K562 (cell line): ENCODE data around the gene ANKH. TPM values are rescaled to one million over a fixed set of nuclear protein-coding genes. Genes with fewer than 3 reads are reported as not detected.

Experiments used
- ATAC-seq: fragments of 200-7000 bp; cut with Tn5 transposase; 3 replicates; pipeline ENCODE4 v1.9.1; 2020; ENCODE audit warnings: moderate library complexity
- BruUV-seq: library from RNA; stranded (reverse); fragments of 400-500 nt; replicated peaks from 2 replicates; lab custom pipeline; 2021; lab: Mats Ljungman, UMichigan
- CTCF ChIA-PET: fragments of 300-600 bp; formaldehyde crosslinking; extraction: SDS; loops from one replicate; lab custom pipeline; 2021; ENCODE audit warnings: low intra/inter-chr PET ratio; lab: Yijun Ruan, JAX
- POLR2A ChIA-PET: fragments of 300-600, 350-650 bp; sonication (Branson Sonifier 250); formaldehyde crosslinking; extraction: SDS; loops from one replicate; lab custom pipeline; 2021; ENCODE audit warnings: antibody characterized with exemption, inconsistent platforms; lab: Yijun Ruan, JAX
- DNase-seq, 4 experiments: peaks; one replicate each; pipeline versions ENCODE4 v3.0.0 to v3.0.0-alpha.2; 2011 to 2018; ENCODE audit warnings: low spot score in 3 of 4, mixed read lengths in 3 of 4; ENCODE audit errors: extremely low read depth in 1 of 4
- FAIRE-seq: peaks from 2 replicates; lab custom pipeline; 2011; peaks lifted over from hg19 to GRCh38; lab: Jason Lieb, UNC
- H2AFZ ChIP-seq: 2 replicates; pipeline ENCODE4 v1.6.0; 2011; ENCODE audit warnings: low read depth, low read length, control low read depth, inconsistent platforms
- H3K27ac ChIP-seq: fragments of 200-600 bp; 3 replicates; pipeline ENCODE4 v1.8.0; 2011; ENCODE audit warnings: low read depth, mild to moderate bottlenecking, control low read depth, inconsistent platforms, low read length, moderate library complexity, mixed read lengths; ENCODE audit errors: extremely low read depth
- H3K27me3 ChIP-seq, 2 experiments: fragments of 300-600 bp in 1 of 2; 2 replicates in 1 of 2; 3 replicates in 1 of 2; pipeline versions ENCODE4 v1.6.0 to v1.8.0; 2011; ENCODE audit warnings: inconsistent platforms in 2 of 2, low read length in 2 of 2, mild to moderate bottlenecking in 1 of 2, mixed read lengths in 1 of 2, moderate library complexity in 1 of 2; ENCODE audit not compliant: control insufficient read depth in 2 of 2, insufficient read depth in 2 of 2
- H3K36me3 ChIP-seq: fragments of 300-600 bp; 3 replicates; pipeline ENCODE4 v1.8.0; 2011; ENCODE audit warnings: mild to moderate bottlenecking, low read length, inconsistent platforms; ENCODE audit not compliant: control insufficient read depth, insufficient read depth
- H3K4me1 ChIP-seq, 2 experiments: fragments of 200-600 bp in 1 of 2; replicated peaks in 1 of 2; 2 replicates in 1 of 2; 3 replicates in 1 of 2; pipeline versions ENCODE4 v1.5.1 to v1.8.0; 2011; ENCODE audit warnings: inconsistent platforms in 2 of 2, low read length in 2 of 2, mild to moderate bottlenecking in 1 of 2, mixed read lengths in 1 of 2, moderate library complexity in 1 of 2; ENCODE audit not compliant: control insufficient read depth in 2 of 2, insufficient read depth in 2 of 2
- H3K4me2 ChIP-seq: 2 replicates; pipeline ENCODE4 v1.6.1; 2011; ENCODE audit warnings: low read length, control low read depth, inconsistent platforms, mixed read lengths; ENCODE audit not compliant: insufficient read depth
- H3K4me3 ChIP-seq: fragments of 200-600 bp; sonication (generic), shearing (Covaris generic); 2 replicates; pipeline ENCODE4 v1.5.1; 2016; ENCODE audit warnings: control low read depth, inconsistent platforms
- H3K79me2 ChIP-seq: fragments of 200-600 bp; 3 replicates; pipeline ENCODE4 v1.8.0; 2011; ENCODE audit warnings: low read length, inconsistent platforms; ENCODE audit not compliant: control insufficient read depth, insufficient read depth
- H3K9ac ChIP-seq, 2 experiments: 2 replicates each; pipeline versions ENCODE4 v1.6.0 to v1.6.1; 2011; ENCODE audit warnings: low read depth in 2 of 2, low read length in 2 of 2, control low read depth in 1 of 2, inconsistent platforms in 1 of 2, mild to moderate bottlenecking in 1 of 2, mixed read lengths in 1 of 2; ENCODE audit not compliant: insufficient read depth in 1 of 2
- H3K9me1 ChIP-seq: one replicate; pipeline ENCODE4 v1.6.0; 2011; ENCODE audit warnings: inconsistent platforms, mild to moderate bottlenecking, low read length, moderate library complexity; ENCODE audit not compliant: control insufficient read depth, insufficient read depth
- H3K9me3 ChIP-seq: replicated peaks from 2 replicates; pipeline ENCODE4 v1.5.1; 2011; ENCODE audit warnings: low read depth, low read length, inconsistent platforms; ENCODE audit not compliant: control insufficient read depth, insufficient read depth
- H4K20me1 ChIP-seq: replicated peaks from 2 replicates; pipeline ENCODE4 v1.6.1; 2011; ENCODE audit warnings: low read length, inconsistent platforms, mixed read lengths; ENCODE audit not compliant: control insufficient read depth, insufficient read depth
- FOXP1 ChIP-seq: sonication (generic); formaldehyde crosslinking; IDR thresholded peaks from 2 replicates; pipeline ENCODE4 v1.8.0; 2022; ENCODE audit warnings: mild to moderate bottlenecking, missing genetic modification reagents
- HMGN3 ChIP-seq: IDR thresholded peaks from 2 replicates; pipeline ENCODE4 v1.6.1; 2011; ENCODE audit warnings: borderline replicate concordance, low read depth, mild to moderate bottlenecking, mixed read lengths, low read length; ENCODE audit not compliant: insufficient read length; ENCODE audit errors: extremely low read depth
- KLF10 ChIP-seq: fragments of 250-450 bp; sonication (Bioruptor Pico); IDR thresholded peaks from 2 replicates; pipeline ENCODE4 v1.6.1; 2021; ENCODE audit warnings: matching md5 sums
- ZFP36 ChIP-seq: fragments of 150-350 bp; IDR thresholded peaks from 2 replicates; pipeline ENCODE4 v1.6.1; 2018; ENCODE audit warnings: low read length, low read depth; ENCODE audit not compliant: partially characterized antibody
- WGBS: fragments of 100-300 bp; shearing (Covaris generic); methylation state at CpG from one replicate; pipeline ENCODE4 v1.1.6; 2016; ENCODE audit warnings: low coverage, mixed read lengths; ENCODE audit not compliant: insufficient coverage; ENCODE audit errors: missing lambda C conversion rate; 5-methylcytosine and 5-hydroxymethylcytosine counted together
- in situ Hi-C: fragments of 300-500 bp; cut with MboI; formaldehyde crosslinking; loops from 4 replicates; pipeline ENCODE4 v1.15.0; 2018; ENCODE audit warnings: inconsistent platforms, mixed read lengths
- intact Hi-C: fragments of 100-400 bp; cut with micrococcal nuclease; formaldehyde crosslinking; loops from 2 replicates; pipeline ENCODE4 v1.14.2; 2022
- polyA plus RNA-seq, 8 experiments: library from polyadenylated mRNA; depleted of rRNA in 4 of 8; stranded (reverse) in 5 of 8; unstranded in 3 of 8; fragments of >200 nt; fragmentation: Nextera tagmentation in 2 of 8; fragmentation: Illumina TruSeq in 1 of 8; extraction: Ambion mirVana in 2 of 8; extraction: Trizol in 1 of 8; gene quantifications; 2 replicates each; pipeline versions ENCODE4 v1.2.1 to v1.2.3, GENCODE V29; 2011 to 2014; ENCODE audit warnings: inconsistent platforms in 1 of 8, missing spikeins in 1 of 8
- total RNA-seq, 7 experiments: library from RNA; depleted of rRNA in 6 of 7; stranded (reverse); fragments of >200 nt in 6 of 7; fragmentation: Illumina TruSeq in 2 of 7; extraction: Trizol in 2 of 7; gene quantifications; 2 replicates each; pipeline versions ENCODE4 v1.2.1 to v1.2.3, GENCODE V29; 2011 to 2021; ENCODE audit warnings: low replicate concordance in 1 of 7
- TF ChIP-seq, protein P1 (sequence below): fragments of 250-450 bp; sonication (Bioruptor Pico); IDR thresholded peaks from 2 replicates; pipeline ENCODE4 v1.4.0; 2020; ENCODE audit warnings: mild to moderate bottlenecking, moderate library complexity

ANKH gene
- total and polyA plus RNA-seq, 9 of the 15 experiments (the other 6 are each of a cell fraction or from before 2014, with no cell fraction given): 0.79 to 12.2 (median 4.5) TPM

DNA sequence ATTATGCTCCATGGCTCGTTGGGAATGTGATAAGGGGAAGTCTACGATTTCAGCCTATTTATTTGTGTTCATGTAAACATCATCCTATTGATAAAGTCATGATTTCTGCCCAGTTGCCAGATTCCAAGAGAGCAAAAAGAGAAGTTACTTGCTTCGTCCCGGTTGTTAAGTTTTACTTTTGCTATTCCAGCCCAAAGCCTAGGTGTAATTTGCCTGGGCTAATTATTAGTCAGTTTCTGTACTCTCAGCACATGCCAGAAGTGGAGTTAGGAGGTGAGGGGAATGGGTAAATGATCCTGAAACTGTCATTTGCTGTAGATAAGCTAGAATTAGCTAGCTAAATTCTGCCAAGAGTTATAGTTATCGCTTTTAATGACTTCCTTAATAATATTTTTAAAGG is 4.5 kb upstream of the ANKH start:
- POLR2A ChIA-PET: no interaction called here
- peaks cover 0 to 13% of the 10 kb centered on the region in 2 experiments; a peak in 2 of 5 replicates for H3K4me1 ChIP-seq
- no peak for TF ChIP-seq ZFP36
- no peak for TF ChIP-seq KLF10 (CRISPR knock-in tag)
- no peak for TF ChIP-seq HMGN3
- TF ChIP-seq, protein P1, sequence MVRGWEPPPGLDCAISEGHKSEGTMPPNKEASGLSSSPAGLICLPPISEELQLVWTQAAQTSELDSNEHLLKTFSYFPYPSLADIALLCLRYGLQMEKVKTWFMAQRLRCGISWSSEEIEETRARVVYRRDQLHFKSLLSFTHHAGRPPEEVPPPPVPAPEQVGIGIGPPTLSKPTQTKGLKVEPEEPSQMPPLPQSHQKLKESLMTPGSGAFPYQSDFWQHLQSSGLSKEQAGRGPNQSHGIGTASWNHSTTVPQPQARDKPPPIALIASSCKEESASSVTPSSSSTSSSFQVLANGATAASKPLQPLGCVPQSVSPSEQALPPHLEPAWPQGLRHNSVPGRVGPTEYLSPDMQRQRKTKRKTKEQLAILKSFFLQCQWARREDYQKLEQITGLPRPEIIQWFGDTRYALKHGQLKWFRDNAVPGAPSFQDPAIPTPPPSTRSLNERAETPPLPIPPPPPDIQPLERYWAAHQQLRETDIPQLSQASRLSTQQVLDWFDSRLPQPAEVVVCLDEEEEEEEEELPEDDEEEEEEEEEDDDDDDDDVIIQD (CRISPR knock-in tag): no peak
- no peak for TF ChIP-seq FOXP1
- H2AFZ ChIP-seq: no peak overlapping the region
- WGBS: under 1% methylated on average over 5 of the region's 5 CpGs
- no peaks in the 10 kb centered on the region for H3K36me3 ChIP-seq
- FAIRE-seq (no peak), ATAC-seq (no peak), DNase-seq (no peak)
- H3K27ac ChIP-seq: no peak overlapping the region
- intact Hi-C loops (loop anchor here (10.0 kb wide), 2 partner anchors 129 to 151 kb away; no protein-coding TSS in a partner anchor), in situ Hi-C loops (no loop called here)
- H3K79me2 ChIP-seq: no peaks in the 10 kb centered on the region
- no peaks in the 10 kb centered on the region for H4K20me1 ChIP-seq
- H3K9ac ChIP-seq: no peak overlapping the region
- no TSS peak for BruUV-seq
- H3K4me3 ChIP-seq: no peak overlapping the region
- no peaks in the 10 kb centered on the region for H3K9me1 ChIP-seq
- no peak overlapping the region for H3K4me2 ChIP-seq
- peaks cover 7 to 8% of the 10 kb centered on the region in 2 experiments; a peak in 3 of 5 replicates for H3K27me3 ChIP-seq
- no peaks in the 10 kb centered on the region; the same call in 1 of the 2 replicates for H3K9me3 ChIP-seq
- CTCF ChIA-PET: no interaction called here
